MCF 10A (cell line): ENCODE results near the gene FBXO3. TPM values are rescaled to one million over a fixed set of nuclear protein-coding genes. Genes with fewer than 3 reads are reported as not detected.

Experiments
- BruUV-seq: library from RNA; stranded (reverse); fragments of 400-500 nt; replicated peaks from 2 replicates; lab custom pipeline; 2021; lab: Mats Ljungman, UMichigan
- CTCF ChIA-PET: fragments of 300-600 bp; sonication (Branson Sonifier 250); formaldehyde crosslinking; extraction: SDS; loops from one replicate; lab custom pipeline; 2021; ENCODE audit warnings: antibody characterized with exemption, inconsistent platforms; lab: Yijun Ruan, JAX
- POLR2A ChIA-PET: fragments of 300-600, 350-650 bp; sonication (Branson Sonifier 250); formaldehyde crosslinking; extraction: SDS; loops from one replicate; lab custom pipeline; 2020; ENCODE audit warnings: antibody characterized with exemption, inconsistent platforms; lab: Yijun Ruan, JAX
- DNase-seq: peaks from one replicate; pipeline ENCODE4 v3.0.0-alpha.2; 2018; ENCODE audit not compliant: unreplicated experiment
- H3K27ac Mint-ChIP-seq: one replicate; pipeline ENCODE4 v1.8.0; 2022; ENCODE audit warnings: mild to moderate bottlenecking, low read depth, mixed read lengths; ENCODE audit not compliant: unreplicated experiment
- H3K27me3 Mint-ChIP-seq: one replicate; pipeline ENCODE4 v1.8.0; 2022; ENCODE audit warnings: mixed read lengths; ENCODE audit not compliant: insufficient read depth, unreplicated experiment
- H3K36me3 Mint-ChIP-seq: one replicate; pipeline ENCODE4 v1.8.0; 2022; ENCODE audit warnings: mild to moderate bottlenecking, moderate library complexity, mixed read lengths; ENCODE audit not compliant: insufficient read depth, unreplicated experiment
- H3K4me1 Mint-ChIP-seq: one replicate; pipeline ENCODE4 v1.8.0; 2022; ENCODE audit warnings: mixed read lengths; ENCODE audit not compliant: insufficient read depth, unreplicated experiment
- H3K4me3 Mint-ChIP-seq: one replicate; pipeline ENCODE4 v1.8.0; 2022; ENCODE audit warnings: mild to moderate bottlenecking, moderate library complexity, mixed read lengths; ENCODE audit not compliant: unreplicated experiment
- H3K9me3 Mint-ChIP-seq: one replicate; pipeline ENCODE4 v1.8.0; 2022; ENCODE audit warnings: mixed read lengths; ENCODE audit not compliant: unreplicated experiment
- intact Hi-C: fragments of 100-400 bp; cut with micrococcal nuclease; formaldehyde crosslinking; loops from 2 replicates; pipeline ENCODE4 v1.14.1; 2022
- total RNA-seq: library from RNA; stranded (reverse); gene quantifications from 2 replicates; pipeline ENCODE4 v1.2.3, GENCODE V29; 2022
- TF ChIP-seq, protein P1 (sequence below): fragments of 200-600 bp; IDR thresholded peaks from one replicate; pipeline ENCODE4 v1.8.0; 2022; ENCODE audit warnings: antibody characterized with exemption, mild to moderate bottlenecking; ENCODE audit not compliant: unreplicated experiment

FBXO3 gene
- total RNA-seq, 1 experiment from 2014 or later: 20.1 TPM

DNA sequence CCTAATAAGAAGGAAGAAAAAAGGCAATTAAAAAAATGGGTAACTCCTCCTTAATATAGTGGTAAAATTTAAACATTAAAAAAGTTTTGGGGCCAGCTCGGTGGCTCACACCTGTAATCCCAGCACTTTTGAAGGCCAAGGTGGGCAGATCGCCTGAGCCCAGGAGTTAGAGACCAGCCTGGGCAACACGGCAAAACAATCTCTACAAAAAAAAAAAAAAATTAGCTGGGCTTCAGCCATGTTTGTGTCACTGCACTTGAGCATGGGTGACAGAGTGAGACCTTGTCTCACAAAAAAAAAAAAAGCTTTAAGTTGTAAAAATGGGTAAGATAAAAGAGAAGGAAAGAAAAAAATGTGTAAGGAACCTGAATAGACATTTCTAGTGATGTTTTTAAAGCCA, 11.3 kb upstream of the FBXO3 start:
- intact Hi-C loops: no loop called here
- Mint-ChIP-seq H3K27me3 (peaks cover 83% of the 10 kb centered on the region), H3K4me3 (no peak overlapping the region), H3K9me3 (no peaks in the 10 kb centered on the region), H3K4me1 (no peaks in the 10 kb centered on the region), H3K27ac (no peak overlapping the region), H3K36me3 (no peaks in the 10 kb centered on the region)
- ChIA-PET POLR2A (interaction anchor here (0.7 to 1.0 kb wide), 2 partner anchors 10 to 431 kb away, joined by 3 read pairs; no protein-coding TSS in a partner anchor), CTCF (interaction anchor here (0.7 to 6.6 kb wide), 4 partner anchors 11 to 34 kb away, joined by 3 to 38 read pairs (median 4); no protein-coding TSS in a partner anchor)
- BruUV-seq: no TSS peak
- no peak for DNase-seq
- TF ChIP-seq, protein P1, sequence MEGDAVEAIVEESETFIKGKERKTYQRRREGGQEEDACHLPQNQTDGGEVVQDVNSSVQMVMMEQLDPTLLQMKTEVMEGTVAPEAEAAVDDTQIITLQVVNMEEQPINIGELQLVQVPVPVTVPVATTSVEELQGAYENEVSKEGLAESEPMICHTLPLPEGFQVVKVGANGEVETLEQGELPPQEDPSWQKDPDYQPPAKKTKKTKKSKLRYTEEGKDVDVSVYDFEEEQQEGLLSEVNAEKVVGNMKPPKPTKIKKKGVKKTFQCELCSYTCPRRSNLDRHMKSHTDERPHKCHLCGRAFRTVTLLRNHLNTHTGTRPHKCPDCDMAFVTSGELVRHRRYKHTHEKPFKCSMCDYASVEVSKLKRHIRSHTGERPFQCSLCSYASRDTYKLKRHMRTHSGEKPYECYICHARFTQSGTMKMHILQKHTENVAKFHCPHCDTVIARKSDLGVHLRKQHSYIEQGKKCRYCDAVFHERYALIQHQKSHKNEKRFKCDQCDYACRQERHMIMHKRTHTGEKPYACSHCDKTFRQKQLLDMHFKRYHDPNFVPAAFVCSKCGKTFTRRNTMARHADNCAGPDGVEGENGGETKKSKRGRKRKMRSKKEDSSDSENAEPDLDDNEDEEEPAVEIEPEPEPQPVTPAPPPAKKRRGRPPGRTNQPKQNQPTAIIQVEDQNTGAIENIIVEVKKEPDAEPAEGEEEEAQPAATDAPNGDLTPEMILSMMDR: no peak

DNA sequence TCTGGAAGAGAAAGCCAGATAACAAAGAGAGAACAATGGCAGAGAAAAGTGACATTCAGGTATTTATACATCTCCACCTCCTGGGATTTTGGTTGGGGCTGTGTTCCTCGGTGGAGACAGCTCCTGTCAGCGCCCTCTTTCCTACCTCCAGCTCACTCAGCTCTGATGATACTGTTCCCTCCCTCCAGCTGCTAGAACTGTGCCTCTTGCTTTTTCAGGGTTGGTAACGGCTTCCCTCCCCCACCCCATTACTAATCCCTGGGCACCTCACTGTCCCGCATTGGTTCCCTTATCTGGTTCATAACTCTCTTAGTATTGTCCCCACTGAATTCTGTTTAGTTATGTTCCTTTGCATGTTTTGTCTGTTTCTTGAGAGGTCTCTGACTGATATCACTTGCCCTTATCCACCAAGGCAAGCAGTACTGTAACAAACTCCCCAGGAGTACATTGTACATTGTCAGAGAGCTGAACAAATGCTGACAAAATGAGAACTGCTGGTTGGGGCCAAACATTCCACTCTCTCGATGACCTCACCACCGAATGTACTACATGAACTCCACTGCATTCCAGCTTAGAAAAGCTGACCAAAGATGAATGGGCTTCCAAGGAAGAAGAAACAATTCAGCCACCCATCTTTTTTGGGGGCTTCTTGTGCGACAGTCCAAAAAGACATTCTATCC, 5.7 kb upstream of the FBXO3 start:
- no peak overlapping the region for H3K4me3 Mint-ChIP-seq
- H3K9me3 Mint-ChIP-seq: no peaks in the 10 kb centered on the region
- H3K27me3 Mint-ChIP-seq: peaks cover 46% of the 10 kb centered on the region
- no peaks in the 10 kb centered on the region for H3K36me3 Mint-ChIP-seq
- CTCF ChIA-PET: interaction anchor here (1.2 kb wide), 1 partner anchor 28 kb away, joined by 8 read pairs; no protein-coding TSS in a partner anchor
- TF ChIP-seq, protein P1: no peak
- no TSS peak for BruUV-seq
- intact Hi-C loops: no loop called here
- DNase-seq: no peak
- H3K4me1 Mint-ChIP-seq: peaks cover 6% of the 10 kb centered on the region
- POLR2A ChIA-PET: interaction anchor here (0.6 to 0.7 kb wide), 2 partner anchors 22 to 32 kb away, joined by 3 read pairs; no protein-coding TSS in a partner anchor
- no peak overlapping the region for H3K27ac Mint-ChIP-seq

DNA sequence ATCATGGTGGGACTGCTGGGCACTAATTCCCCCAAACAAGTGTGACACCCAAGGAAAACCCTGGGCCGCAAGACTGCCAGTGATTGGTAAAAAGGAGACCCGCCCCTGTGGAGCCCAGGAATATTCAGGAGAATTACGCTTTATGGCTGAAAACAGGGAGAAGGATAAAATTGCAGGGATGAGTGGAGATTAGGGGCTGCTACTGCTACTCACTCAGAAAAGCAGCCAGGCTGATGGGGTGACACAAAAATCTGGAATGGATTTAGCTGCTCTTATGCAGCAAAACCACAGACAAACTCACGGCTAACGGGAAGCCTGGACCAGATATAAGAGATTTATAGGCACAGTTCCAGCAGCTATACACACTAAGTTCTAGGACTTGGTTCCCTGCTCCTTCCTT, 4.4 kb upstream of the FBXO3 start:
- DNase-seq: no peak
- H3K4me3 Mint-ChIP-seq: no peak overlapping the region
- H3K4me1 Mint-ChIP-seq: peaks cover 6% of the 10 kb centered on the region
- intact Hi-C loops: no loop called here
- ChIA-PET CTCF (interaction anchor here (1.1 kb wide), 1 partner anchor 28 kb away, joined by 3 read pairs; no protein-coding TSS in a partner anchor), POLR2A (interaction anchor here (1.2 kb wide), 1 partner anchor 36 kb away, joined by 3 read pairs; no protein-coding TSS in a partner anchor)
- TF ChIP-seq, protein P1: no peak
- H3K27ac Mint-ChIP-seq: no peak overlapping the region
- H3K9me3 Mint-ChIP-seq: no peaks in the 10 kb centered on the region
- H3K36me3 Mint-ChIP-seq: no peaks in the 10 kb centered on the region
- no TSS peak for BruUV-seq
- peaks cover 32% of the 10 kb centered on the region for H3K27me3 Mint-ChIP-seq

DNA sequence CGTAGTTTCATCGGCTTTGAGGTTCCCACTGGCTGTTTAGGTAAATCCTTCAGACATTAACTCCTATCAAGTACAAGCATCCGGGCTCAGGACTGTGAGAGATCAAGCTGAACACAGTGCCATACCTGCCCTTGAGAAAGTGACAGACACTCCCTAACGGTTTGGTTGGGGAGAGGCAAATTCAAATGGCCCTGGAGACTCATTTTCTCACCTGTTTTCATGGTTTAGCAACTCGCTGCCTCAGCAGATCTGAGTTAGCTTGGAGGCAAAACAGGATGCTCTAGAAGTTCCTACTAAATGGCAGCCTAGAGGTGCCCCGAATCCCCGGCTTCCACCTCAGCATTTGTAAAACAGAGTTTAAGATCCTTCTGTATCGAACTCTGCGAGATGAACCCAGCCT, 3.6 kb upstream of the FBXO3 start:
- ChIA-PET CTCF (interaction anchor here (0.6 to 1.1 kb wide), 3 partner anchors 18 to 663 kb away, joined by 3 read pairs; no protein-coding TSS in a partner anchor), POLR2A (interaction anchor here (0.6 to 1.2 kb wide), 2 partner anchors 35 to 616 kb away, joined by 3 read pairs; no protein-coding TSS in a partner anchor)
- Mint-ChIP-seq H3K4me1 (peaks cover 9% of the 10 kb centered on the region), H3K27me3 (peaks cover 25% of the 10 kb centered on the region), H3K4me3 (no peak overlapping the region), H3K9me3 (no peaks in the 10 kb centered on the region), H3K27ac (no peak overlapping the region), H3K36me3 (no peaks in the 10 kb centered on the region)
- TF ChIP-seq, protein P1: no peak
- DNase-seq: no peak
- intact Hi-C loops: no loop called here
- BruUV-seq: no TSS peak
